CD4-positive, alpha-beta T cell (primary cell): ENCODE measurements around the gene SORBS1. TPM values are rescaled to one million over a fixed set of nuclear protein-coding genes. Genes with fewer than 3 reads are reported as not detected.

ENCODE experiments used
- ATAC-seq: fragments of 200-7000 bp; cut with Tn5 transposase; one replicate; pipeline ENCODE4 v1.10.0; 2022; ENCODE audit warnings: mild to moderate bottlenecking; ENCODE audit not compliant: poor library complexity
- CTCF ChIA-PET: fragments of 350-600 bp; sonication (Branson Sonifier 250); formaldehyde crosslinking; loops from one replicate; lab custom pipeline; 2021; ENCODE audit warnings: antibody characterized with exemption, inconsistent platforms; lab: Charles Lee
- POLR2A ChIA-PET: fragments of 350-600 bp; sonication (Branson Sonifier 250); formaldehyde crosslinking; loops from one replicate; lab custom pipeline; 2021; ENCODE audit warnings: antibody characterized with exemption, inconsistent platforms; lab: Charles Lee
- DNase-seq, 14 experiments: peaks; one replicate each; pipeline ENCODE4 v3.0.0-alpha.2; 2013 to 2020; ENCODE audit warnings: mixed read lengths in 2 of 14
- H3K27ac ChIP-seq, 2 donors: one replicate each; pipeline versions ENCODE4 v1.5.1 to v1.7.0; 2013; ENCODE audit warnings: low read length in 2 of 2, low read depth in 1 of 2, mild to moderate bottlenecking in 1 of 2
- H3K27me3 ChIP-seq, 2 experiments: 1 replicate in 1 of 2; 2 replicates in 1 of 2; pipeline versions ENCODE4 v1.6.1 to v1.7.0; 2013; ENCODE audit warnings: low read length in 2 of 2, control low read depth in 1 of 2, mild to moderate bottlenecking in 1 of 2, moderate library complexity in 1 of 2; ENCODE audit not compliant: insufficient read depth in 2 of 2, control insufficient read depth in 1 of 2
- H3K36me3 ChIP-seq: one replicate; pipeline ENCODE4 v1.6.1; 2013; ENCODE audit warnings: low read length, control low read depth; ENCODE audit not compliant: insufficient read depth
- H3K4me1 ChIP-seq: one replicate; pipeline ENCODE4 v1.6.1; 2013; ENCODE audit warnings: low read length, control low read depth; ENCODE audit not compliant: insufficient read depth
- H3K4me3 ChIP-seq: one replicate; pipeline ENCODE4 v1.5.1; 2013; ENCODE audit warnings: mild to moderate bottlenecking, low read length, moderate library complexity
- H3K9me3 ChIP-seq, 2 experiments: 1 replicate in 1 of 2; 2 replicates in 1 of 2; pipeline versions ENCODE4 v1.6.1 to v1.7.0; 2013; ENCODE audit warnings: low read length in 2 of 2, mild to moderate bottlenecking in 2 of 2, control low read depth in 1 of 2, moderate library complexity in 1 of 2; ENCODE audit not compliant: control insufficient read depth in 1 of 2, insufficient read depth in 1 of 2
- H3K27ac Mint-ChIP-seq: one replicate; pipeline ENCODE4 v1.8.0; 2020; ENCODE audit warnings: mixed read lengths
- H3K27me3 Mint-ChIP-seq: one replicate; pipeline ENCODE4 v1.8.0; 2021; ENCODE audit warnings: mixed read lengths
- H3K36me3 Mint-ChIP-seq: one replicate; pipeline ENCODE4 v1.8.0; 2021; ENCODE audit warnings: low read depth, mixed read lengths
- H3K4me1 Mint-ChIP-seq: one replicate; pipeline ENCODE4 v1.8.0; 2021; ENCODE audit warnings: low read depth, mixed read lengths
- H3K4me3 Mint-ChIP-seq: one replicate; pipeline ENCODE4 v1.8.0; 2020; ENCODE audit warnings: mild to moderate bottlenecking, mixed read lengths
- H3K9me3 Mint-ChIP-seq: one replicate; pipeline ENCODE4 v1.8.0; 2020; ENCODE audit warnings: mixed read lengths
- intact Hi-C, 2 experiments: fragments of 100-400 bp; cut with DNase I in 1 of 2; cut with micrococcal nuclease in 1 of 2; formaldehyde crosslinking; loops; one replicate each; pipeline versions ENCODE4 v1.15.1 to v1.9.0; 2023 to 2025; cut with DNase I, micrococcal nuclease
- total RNA-seq, 174 experiments: library from RNA in 2 of 174; stranded (reverse) in 2 of 174; gene quantifications; one replicate each; pipeline ENCODE4 v1.2.3 and lab custom pipeline; 2021 to 2026
- TF ChIP-seq, protein P1 (sequence below): fragments of 200-600 bp; IDR thresholded peaks from one replicate; pipeline ENCODE4 v1.8.0; 2022; ENCODE audit warnings: antibody characterized with exemption, mild to moderate bottlenecking

The SORBS1 gene
- total RNA-seq, 2 experiments from 2014 or later: 1.4 to 1.8 TPM

DNA sequence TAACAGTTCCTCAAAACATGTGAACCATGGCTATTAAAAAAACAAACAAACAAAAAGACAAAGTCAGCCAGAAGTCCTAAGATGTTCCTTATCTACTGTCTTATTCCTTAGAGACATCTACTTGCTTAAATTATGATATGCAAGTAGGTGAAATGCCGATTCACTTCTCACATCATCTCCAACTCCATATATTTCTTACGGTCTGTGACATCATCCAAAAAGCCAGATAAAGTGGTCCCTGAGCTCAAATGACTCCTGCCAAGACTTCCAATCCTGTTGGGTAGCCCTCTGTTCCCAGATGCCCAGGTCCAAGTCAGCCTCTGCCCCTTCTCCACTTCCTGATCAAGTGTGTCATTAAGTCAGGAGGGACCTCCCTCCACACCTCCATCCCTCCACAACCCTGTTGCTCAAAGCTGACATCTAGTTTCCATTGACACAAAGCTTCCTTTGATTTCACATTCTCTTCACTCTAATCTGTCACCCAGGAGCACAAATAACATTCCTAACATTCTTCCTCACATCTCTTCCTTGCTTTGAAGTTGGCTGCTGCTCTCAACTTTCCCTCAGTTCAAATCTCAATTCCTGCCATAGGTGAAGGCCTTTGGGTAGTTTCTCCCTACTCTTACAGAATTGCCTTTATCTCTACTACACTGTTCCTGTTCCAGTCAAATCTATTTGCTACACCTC lies 214.3 kb downstream of the SORBS1 start:
- POLR2A ChIA-PET: no interaction called here
- Histone ChIP-seq H3K4me3 (no peak overlapping the region), H3K4me1 (no peaks in the 10 kb centered on the region), H3K27ac (no peak overlapping the region), H3K9me3 (no peaks in the 10 kb centered on the region), H3K27me3 (no peaks in the 10 kb centered on the region), H3K36me3 (no peaks in the 10 kb centered on the region)
- no peaks in the 10 kb centered on the region for H3K27me3 Mint-ChIP-seq
- H3K4me1 Mint-ChIP-seq: no peaks in the 10 kb centered on the region
- TF ChIP-seq, protein P1, sequence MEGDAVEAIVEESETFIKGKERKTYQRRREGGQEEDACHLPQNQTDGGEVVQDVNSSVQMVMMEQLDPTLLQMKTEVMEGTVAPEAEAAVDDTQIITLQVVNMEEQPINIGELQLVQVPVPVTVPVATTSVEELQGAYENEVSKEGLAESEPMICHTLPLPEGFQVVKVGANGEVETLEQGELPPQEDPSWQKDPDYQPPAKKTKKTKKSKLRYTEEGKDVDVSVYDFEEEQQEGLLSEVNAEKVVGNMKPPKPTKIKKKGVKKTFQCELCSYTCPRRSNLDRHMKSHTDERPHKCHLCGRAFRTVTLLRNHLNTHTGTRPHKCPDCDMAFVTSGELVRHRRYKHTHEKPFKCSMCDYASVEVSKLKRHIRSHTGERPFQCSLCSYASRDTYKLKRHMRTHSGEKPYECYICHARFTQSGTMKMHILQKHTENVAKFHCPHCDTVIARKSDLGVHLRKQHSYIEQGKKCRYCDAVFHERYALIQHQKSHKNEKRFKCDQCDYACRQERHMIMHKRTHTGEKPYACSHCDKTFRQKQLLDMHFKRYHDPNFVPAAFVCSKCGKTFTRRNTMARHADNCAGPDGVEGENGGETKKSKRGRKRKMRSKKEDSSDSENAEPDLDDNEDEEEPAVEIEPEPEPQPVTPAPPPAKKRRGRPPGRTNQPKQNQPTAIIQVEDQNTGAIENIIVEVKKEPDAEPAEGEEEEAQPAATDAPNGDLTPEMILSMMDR: no peak
- no peak overlapping the region for H3K27ac Mint-ChIP-seq
- no peaks in the 10 kb centered on the region for H3K9me3 Mint-ChIP-seq
- intact Hi-C loops: no loop called here
- ATAC-seq (no peak), DNase-seq (no peak)
- H3K36me3 Mint-ChIP-seq: no peaks in the 10 kb centered on the region
- no peak overlapping the region for H3K4me3 Mint-ChIP-seq
- CTCF ChIA-PET: no interaction called here

DNA sequence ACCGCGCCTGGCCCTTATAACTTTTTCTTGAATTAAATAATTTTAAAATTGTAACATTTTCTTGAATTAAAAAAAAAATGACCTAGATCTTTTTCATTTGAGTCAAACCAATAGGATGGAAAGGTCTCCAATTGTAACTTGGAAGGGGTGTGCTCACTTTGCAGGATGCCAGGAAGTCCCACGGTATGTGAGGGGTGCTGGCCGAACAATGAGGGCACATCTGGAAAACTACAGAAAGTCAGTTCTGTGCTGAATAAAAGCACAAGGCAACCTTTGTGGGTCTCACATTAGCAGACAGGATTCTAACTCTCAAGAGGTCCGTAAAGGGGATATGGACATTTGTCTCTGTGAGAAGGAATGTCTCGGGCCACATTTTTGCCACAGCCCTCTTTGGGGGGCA lies 217.6 kb downstream of the SORBS1 start:
- Mint-ChIP-seq H3K4me3 (no peak overlapping the region), H3K27me3 (no peaks in the 10 kb centered on the region), H3K4me1 (no peaks in the 10 kb centered on the region), H3K36me3 (no peaks in the 10 kb centered on the region), H3K27ac (no peak overlapping the region), H3K9me3 (no peaks in the 10 kb centered on the region)
- Histone ChIP-seq H3K27ac (no peak overlapping the region), H3K4me3 (no peak overlapping the region), H3K36me3 (no peaks in the 10 kb centered on the region), H3K27me3 (no peaks in the 10 kb centered on the region), H3K9me3 (no peaks in the 10 kb centered on the region), H3K4me1 (no peaks in the 10 kb centered on the region)
- TF ChIP-seq, protein P1: no peak
- intact Hi-C loops: no loop called here
- ChIA-PET CTCF (no interaction called here), POLR2A (no interaction called here)
- DNase-seq (no peak), ATAC-seq (no peak)

- DNase-seq (no peak), ATAC-seq (no peak)
- H3K4me1 Mint-ChIP-seq: no peaks in the 10 kb centered on the region
- Histone ChIP-seq H3K36me3 (no peaks in the 10 kb centered on the region), H3K4me1 (no peaks in the 10 kb centered on the region), H3K9me3 (no peaks in the 10 kb centered on the region), H3K4me3 (no peak overlapping the region), H3K27ac (no peak overlapping the region), H3K27me3 (no peaks in the 10 kb centered on the region)
- no peaks in the 10 kb centered on the region for H3K27me3 Mint-ChIP-seq
- intact Hi-C loops: no loop called here
- H3K9me3 Mint-ChIP-seq: no peaks in the 10 kb centered on the region
- POLR2A ChIA-PET: no interaction called here
- H3K4me3 Mint-ChIP-seq: no peak overlapping the region
- no peaks in the 10 kb centered on the region for H3K36me3 Mint-ChIP-seq
- TF ChIP-seq, protein P1: no peak
- H3K27ac Mint-ChIP-seq: no peak overlapping the region
- CTCF ChIA-PET: interaction anchor here (1.1 kb wide), 1 partner anchor 22 kb away, joined by 5 read pairs; no protein-coding TSS in a partner anchor
Measured at GRCh38 chr10:95341716-95342130, 219.4 kb downstream of the SORBS1 start.
